GM23338 (cell line): ENCODE results near the gene OPTC. TPM values are rescaled to one million over a fixed set of nuclear protein-coding genes. Genes with fewer than 3 reads are reported as not detected.

Experiments used
- ATAC-seq: fragments of 200-7000 bp; cut with Tn5 transposase; 3 replicates; pipeline ENCODE4 v1.9.1; 2020
- DNase-seq: peaks from one replicate; pipeline ENCODE4 v3.0.0-alpha.2; 2015; ENCODE audit warnings: low spot score
- H2AFZ ChIP-seq: fragments of 200-600 bp; sonication (generic); 2 replicates; pipeline ENCODE4 v1.8.0; 2016; ENCODE audit warnings: antibody characterized with exemption, mild to moderate bottlenecking, moderate library complexity
- H3F3A ChIP-seq: fragments of 200-600 bp; sonication (generic); replicated peaks from 2 replicates; pipeline ENCODE4 v1.8.0; 2017; ENCODE audit warnings: antibody characterized with exemption, mixed run types, low read depth
- H3K27ac ChIP-seq: fragments of 200-600 bp; sonication (generic); 2 replicates; pipeline ENCODE4 v1.6.1; 2016; ENCODE audit warnings: low read depth
- H3K27me3 ChIP-seq: fragments of 200-600 bp; sonication (generic); 2 replicates; pipeline ENCODE4 v1.8.0; 2016; ENCODE audit warnings: mild to moderate bottlenecking, mixed run types, moderate library complexity; ENCODE audit not compliant: insufficient read depth
- H3K36me3 ChIP-seq: fragments of 200-600 bp; sonication (generic); 2 replicates; pipeline ENCODE4 v1.8.0; 2016; ENCODE audit warnings: mild to moderate bottlenecking; ENCODE audit not compliant: insufficient read depth
- H3K4me1 ChIP-seq: fragments of 200-600 bp; sonication (generic); 2 replicates; pipeline ENCODE4 v1.8.0; 2016; ENCODE audit warnings: mild to moderate bottlenecking, moderate library complexity; ENCODE audit not compliant: insufficient read depth
- H3K4me2 ChIP-seq: fragments of 200-600 bp; sonication (generic); 2 replicates; pipeline ENCODE4 v1.7.1; 2017; ENCODE audit warnings: mixed run types
- H3K4me3 ChIP-seq: fragments of 200-600 bp; sonication (generic); 2 replicates; pipeline ENCODE4 v1.6.1; 2016; ENCODE audit warnings: mixed run types
- H3K79me2 ChIP-seq: fragments of 200-600 bp; sonication (generic); replicated peaks from 2 replicates; pipeline ENCODE4 v1.8.0; 2017; ENCODE audit warnings: mild to moderate bottlenecking; ENCODE audit not compliant: insufficient read depth
- H3K9me2 ChIP-seq: fragments of 200-600 bp; sonication (generic); 2 replicates; pipeline ENCODE4 v1.8.0; 2017; ENCODE audit not compliant: insufficient read depth
- H4K20me1 ChIP-seq: fragments of 200-600 bp; sonication (generic); replicated peaks from 2 replicates; pipeline ENCODE4 v1.8.0; 2017; ENCODE audit warnings: mild to moderate bottlenecking; ENCODE audit not compliant: insufficient read depth
- H3K27ac Mint-ChIP-seq: 2 replicates; pipeline ENCODE4 v1.8.0; 2020; ENCODE audit warnings: inconsistent platforms, mild to moderate bottlenecking, moderate library complexity, mixed read lengths
- H3K27me3 Mint-ChIP-seq: 3 replicates; pipeline ENCODE4 v1.8.0; 2022; ENCODE audit warnings: low read depth, mild to moderate bottlenecking, moderate library complexity, mixed read lengths, inconsistent platforms; ENCODE audit not compliant: insufficient read depth, poor library complexity
- H3K36me3 Mint-ChIP-seq: 3 replicates; pipeline ENCODE4 v1.8.0; 2021; ENCODE audit warnings: low read depth, mild to moderate bottlenecking, inconsistent platforms, moderate library complexity, mixed read lengths
- H3K4me1 Mint-ChIP-seq: 3 replicates; pipeline ENCODE4 v1.8.0; 2020; ENCODE audit warnings: mild to moderate bottlenecking, inconsistent platforms, mixed read lengths
- H3K4me3 Mint-ChIP-seq: 3 replicates; pipeline ENCODE4 v1.8.0; 2021; ENCODE audit warnings: moderate library complexity, mild to moderate bottlenecking, inconsistent platforms, mixed read lengths
- H3K9me3 Mint-ChIP-seq: 3 replicates; pipeline ENCODE4 v1.8.0; 2020; ENCODE audit warnings: moderate library complexity, mild to moderate bottlenecking, inconsistent platforms, mixed read lengths
- CREB1 ChIP-seq: fragments of 250-450 bp; sonication (Bioruptor Pico); IDR thresholded peaks from 2 replicates; pipeline ENCODE4 v1.5.0; 2020; ENCODE audit warnings: low read depth, mild to moderate bottlenecking, moderate library complexity
- EZH2 ChIP-seq: fragments of 200-600 bp; sonication (generic); IDR thresholded peaks from one replicate; pipeline ENCODE4 v1.8.0; 2017; ENCODE audit warnings: antibody characterized with exemption, mild to moderate bottlenecking, low read depth; ENCODE audit not compliant: unreplicated experiment
- EZH2phosphoT487 ChIP-seq: fragments of 200-600 bp; sonication (generic); IDR thresholded peaks from one replicate; pipeline ENCODE4 v1.8.1; 2018; ENCODE audit warnings: antibody characterized with exemption; ENCODE audit not compliant: unreplicated experiment
- JUNB ChIP-seq: IDR thresholded peaks from one replicate; pipeline ENCODE4 v1.6.1; 2016; ENCODE audit warnings: antibody characterized with exemption; ENCODE audit not compliant: unreplicated experiment
- NANOG ChIP-seq: IDR thresholded peaks from 2 replicates; pipeline ENCODE4 v1.6.1; 2016; ENCODE audit warnings: antibody characterized with exemption, borderline replicate concordance
- POLR2AphosphoS5 ChIP-seq: IDR thresholded peaks from 2 replicates; pipeline ENCODE4 v1.6.1; 2016; ENCODE audit warnings: antibody characterized with exemption, low read depth
- ZNF114 ChIP-seq: fragments of 250-450 bp; sonication (Bioruptor Pico); IDR thresholded peaks from 2 replicates; pipeline ENCODE4 v1.5.0; 2020; ENCODE audit warnings: mild to moderate bottlenecking, moderate library complexity
- polyA plus RNA-seq: library from polyadenylated mRNA; unstranded; fragments of >200 nt; fragmentation: Nextera tagmentation; extraction: Ambion mirVana; gene quantifications from 2 replicates; pipeline ENCODE4 v1.2.1, GENCODE V29; 2016
- total RNA-seq: library from RNA; depleted of rRNA; stranded (reverse); fragments of >200 nt; shearing (Covaris generic); gene quantifications from 2 replicates; pipeline ENCODE4 v1.2.3, GENCODE V29; 2014
- TF ChIP-seq, protein P1 (sequence below): IDR thresholded peaks from one replicate; pipeline ENCODE4 v1.6.1; 2018; ENCODE audit warnings: antibody characterized with exemption; ENCODE audit not compliant: unreplicated experiment
- TF ChIP-seq, protein P2 (sequence below): fragments of 250-450 bp; sonication (Bioruptor Pico); IDR thresholded peaks from 2 replicates; pipeline ENCODE4 v1.5.0; 2020; ENCODE audit warnings: mild to moderate bottlenecking, moderate library complexity

The OPTC gene
- total and polyA plus RNA-seq, 2 experiments from 2014 or later, result 0.50 to 1.0 TPM

- TF ChIP-seq, protein P1, sequence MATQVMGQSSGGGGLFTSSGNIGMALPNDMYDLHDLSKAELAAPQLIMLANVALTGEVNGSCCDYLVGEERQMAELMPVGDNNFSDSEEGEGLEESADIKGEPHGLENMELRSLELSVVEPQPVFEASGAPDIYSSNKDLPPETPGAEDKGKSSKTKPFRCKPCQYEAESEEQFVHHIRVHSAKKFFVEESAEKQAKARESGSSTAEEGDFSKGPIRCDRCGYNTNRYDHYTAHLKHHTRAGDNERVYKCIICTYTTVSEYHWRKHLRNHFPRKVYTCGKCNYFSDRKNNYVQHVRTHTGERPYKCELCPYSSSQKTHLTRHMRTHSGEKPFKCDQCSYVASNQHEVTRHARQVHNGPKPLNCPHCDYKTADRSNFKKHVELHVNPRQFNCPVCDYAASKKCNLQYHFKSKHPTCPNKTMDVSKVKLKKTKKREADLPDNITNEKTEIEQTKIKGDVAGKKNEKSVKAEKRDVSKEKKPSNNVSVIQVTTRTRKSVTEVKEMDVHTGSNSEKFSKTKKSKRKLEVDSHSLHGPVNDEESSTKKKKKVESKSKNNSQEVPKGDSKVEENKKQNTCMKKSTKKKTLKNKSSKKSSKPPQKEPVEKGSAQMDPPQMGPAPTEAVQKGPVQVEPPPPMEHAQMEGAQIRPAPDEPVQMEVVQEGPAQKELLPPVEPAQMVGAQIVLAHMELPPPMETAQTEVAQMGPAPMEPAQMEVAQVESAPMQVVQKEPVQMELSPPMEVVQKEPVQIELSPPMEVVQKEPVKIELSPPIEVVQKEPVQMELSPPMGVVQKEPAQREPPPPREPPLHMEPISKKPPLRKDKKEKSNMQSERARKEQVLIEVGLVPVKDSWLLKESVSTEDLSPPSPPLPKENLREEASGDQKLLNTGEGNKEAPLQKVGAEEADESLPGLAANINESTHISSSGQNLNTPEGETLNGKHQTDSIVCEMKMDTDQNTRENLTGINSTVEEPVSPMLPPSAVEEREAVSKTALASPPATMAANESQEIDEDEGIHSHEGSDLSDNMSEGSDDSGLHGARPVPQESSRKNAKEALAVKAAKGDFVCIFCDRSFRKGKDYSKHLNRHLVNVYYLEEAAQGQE, result no peak
These were observed 32.2 kb downstream of the OPTC start (continued) for GRCh38 chr1:203526130-203526529.

DNA sequence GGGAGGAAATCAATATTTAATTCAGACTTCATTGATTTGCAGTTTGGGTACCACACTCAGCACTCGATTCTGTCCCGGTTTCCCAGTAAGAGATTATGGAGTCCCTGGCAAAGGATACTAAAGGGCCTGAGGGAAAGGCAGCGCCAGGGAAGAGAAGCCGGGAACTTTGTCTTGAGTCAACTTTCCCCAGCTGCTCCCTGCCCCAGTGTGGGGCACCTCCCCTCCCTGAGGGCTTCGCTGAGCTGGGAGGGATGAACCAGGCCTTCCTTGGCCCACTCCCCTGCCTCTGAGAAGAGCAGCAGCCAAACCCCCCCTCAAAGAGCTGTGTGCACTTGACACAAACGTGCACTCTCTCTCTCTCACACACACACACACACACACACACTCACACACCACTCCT lies 32.6 kb downstream of the OPTC start:
- no peak for DNase-seq

DNA sequence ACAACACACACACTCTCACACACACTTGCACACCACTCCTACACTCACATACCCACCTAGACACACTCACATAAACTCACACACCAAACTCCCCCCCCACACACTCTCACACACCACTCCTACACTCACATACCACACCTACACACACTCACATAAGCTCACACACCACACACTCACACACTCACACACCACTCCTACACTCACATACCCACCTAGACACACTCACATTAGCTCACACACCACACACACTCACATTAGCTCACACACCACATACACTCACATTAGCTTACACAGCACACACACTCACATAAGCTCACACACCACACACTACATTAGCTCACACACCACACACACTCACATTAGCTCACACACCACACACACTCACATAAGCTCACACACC lies 33.1 kb downstream of the OPTC start:
- no peak overlapping the region for H2AFZ ChIP-seq
- H3K27ac Mint-ChIP-seq, result no peak overlapping the region
- TF ChIP-seq JUNB (no peak), NANOG (no peak), ZNF114 (CRISPR knock-in tag) (no peak), POLR2AphosphoS5 (no peak), EZH2phosphoT487 (no peak), CREB1 (CRISPR knock-in tag) (no peak)
- TF ChIP-seq, protein P2, sequence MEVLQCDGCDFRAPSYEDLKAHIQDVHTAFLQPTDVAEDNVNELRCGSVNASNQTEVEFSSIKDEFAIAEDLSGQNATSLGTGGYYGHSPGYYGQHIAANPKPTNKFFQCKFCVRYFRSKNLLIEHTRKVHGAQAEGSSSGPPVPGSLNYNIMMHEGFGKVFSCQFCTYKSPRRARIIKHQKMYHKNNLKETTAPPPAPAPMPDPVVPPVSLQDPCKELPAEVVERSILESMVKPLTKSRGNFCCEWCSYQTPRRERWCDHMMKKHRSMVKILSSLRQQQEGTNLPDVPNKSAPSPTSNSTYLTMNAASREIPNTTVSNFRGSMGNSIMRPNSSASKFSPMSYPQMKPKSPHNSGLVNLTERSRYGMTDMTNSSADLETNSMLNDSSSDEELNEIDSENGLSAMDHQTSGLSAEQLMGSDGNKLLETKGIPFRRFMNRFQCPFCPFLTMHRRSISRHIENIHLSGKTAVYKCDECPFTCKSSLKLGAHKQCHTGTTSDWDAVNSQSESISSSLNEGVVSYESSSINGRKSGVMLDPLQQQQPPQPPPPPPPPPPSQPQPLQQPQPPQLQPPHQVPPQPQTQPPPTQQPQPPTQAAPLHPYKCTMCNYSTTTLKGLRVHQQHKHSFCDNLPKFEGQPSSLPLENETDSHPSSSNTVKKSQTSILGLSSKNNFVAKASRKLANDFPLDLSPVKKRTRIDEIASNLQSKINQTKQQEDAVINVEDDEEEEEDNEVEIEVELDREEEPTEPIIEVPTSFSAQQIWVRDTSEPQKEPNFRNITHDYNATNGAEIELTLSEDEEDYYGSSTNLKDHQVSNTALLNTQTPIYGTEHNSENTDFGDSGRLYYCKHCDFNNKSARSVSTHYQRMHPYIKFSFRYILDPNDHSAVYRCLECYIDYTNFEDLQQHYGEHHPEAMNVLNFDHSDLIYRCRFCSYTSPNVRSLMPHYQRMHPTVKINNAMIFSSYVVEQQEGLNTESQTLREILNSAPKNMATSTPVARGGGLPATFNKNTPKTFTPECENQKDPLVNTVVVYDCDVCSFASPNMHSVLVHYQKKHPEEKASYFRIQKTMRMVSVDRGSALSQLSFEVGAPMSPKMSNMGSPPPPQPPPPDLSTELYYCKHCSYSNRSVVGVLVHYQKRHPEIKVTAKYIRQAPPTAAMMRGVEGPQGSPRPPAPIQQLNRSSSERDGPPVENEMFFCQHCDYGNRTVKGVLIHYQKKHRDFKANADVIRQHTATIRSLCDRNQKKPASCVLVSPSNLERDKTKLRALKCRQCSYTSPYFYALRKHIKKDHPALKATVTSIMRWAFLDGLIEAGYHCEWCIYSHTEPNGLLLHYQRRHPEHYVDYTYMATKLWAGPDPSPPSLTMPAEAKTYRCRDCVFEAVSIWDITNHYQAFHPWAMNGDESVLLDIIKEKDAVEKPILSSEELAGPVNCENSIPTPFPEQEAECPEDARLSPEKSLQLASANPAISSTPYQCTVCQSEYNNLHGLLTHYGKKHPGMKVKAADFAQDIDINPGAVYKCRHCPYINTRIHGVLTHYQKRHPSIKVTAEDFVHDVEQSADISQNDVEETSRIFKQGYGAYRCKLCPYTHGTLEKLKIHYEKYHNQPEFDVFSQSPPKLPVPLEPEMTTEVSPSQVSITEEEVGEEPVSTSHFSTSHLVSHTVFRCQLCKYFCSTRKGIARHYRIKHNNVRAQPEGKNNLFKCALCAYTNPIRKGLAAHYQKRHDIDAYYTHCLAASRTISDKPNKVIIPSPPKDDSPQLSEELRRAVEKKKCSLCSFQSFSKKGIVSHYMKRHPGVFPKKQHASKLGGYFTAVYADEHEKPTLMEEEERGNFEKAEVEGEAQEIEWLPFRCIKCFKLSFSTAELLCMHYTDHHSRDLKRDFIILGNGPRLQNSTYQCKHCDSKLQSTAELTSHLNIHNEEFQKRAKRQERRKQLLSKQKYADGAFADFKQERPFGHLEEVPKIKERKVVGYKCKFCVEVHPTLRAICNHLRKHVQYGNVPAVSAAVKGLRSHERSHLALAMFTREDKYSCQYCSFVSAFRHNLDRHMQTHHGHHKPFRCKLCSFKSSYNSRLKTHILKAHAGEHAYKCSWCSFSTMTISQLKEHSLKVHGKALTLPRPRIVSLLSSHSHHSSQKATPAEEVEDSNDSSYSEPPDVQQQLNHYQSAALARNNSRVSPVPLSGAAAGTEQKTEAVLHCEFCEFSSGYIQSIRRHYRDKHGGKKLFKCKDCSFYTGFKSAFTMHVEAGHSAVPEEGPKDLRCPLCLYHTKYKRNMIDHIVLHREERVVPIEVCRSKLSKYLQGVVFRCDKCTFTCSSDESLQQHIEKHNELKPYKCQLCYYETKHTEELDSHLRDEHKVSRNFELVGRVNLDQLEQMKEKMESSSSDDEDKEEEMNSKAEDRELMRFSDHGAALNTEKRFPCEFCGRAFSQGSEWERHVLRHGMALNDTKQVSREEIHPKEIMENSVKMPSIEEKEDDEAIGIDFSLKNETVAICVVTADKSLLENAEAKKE (CRISPR knock-in tag), result no peak

More for the DNA sequence above, 32.6 kb downstream of the OPTC start:
- Histone ChIP-seq H3K36me3 (no peaks in the 10 kb centered on the region), H3K4me1 (peaks cover 23% of the 10 kb centered on the region), H3K4me2 (no peak overlapping the region), H3K79me2 (no peaks in the 10 kb centered on the region), H3F3A (no peaks in the 10 kb centered on the region), H2AFZ (no peak overlapping the region), H3K27ac (no peak overlapping the region), H4K20me1 (no peaks in the 10 kb centered on the region), H3K4me3 (no peak overlapping the region), H3K27me3 (peaks cover 7% of the 10 kb centered on the region), H3K9me2 (no peaks in the 10 kb centered on the region)
- ATAC-seq, result no peak
- no peaks in the 10 kb centered on the region for H3K36me3 Mint-ChIP-seq
- peaks cover 30% of the 10 kb centered on the region for H3K4me1 Mint-ChIP-seq
- H3K27me3 Mint-ChIP-seq, result peaks cover 16% of the 10 kb centered on the region
- no peak overlapping the region for H3K27ac Mint-ChIP-seq
- TF ChIP-seq EZH2, result no peak
- TF ChIP-seq ZNF114 (CRISPR knock-in tag), result no peak
- TF ChIP-seq JUNB, result no peak
- TF ChIP-seq POLR2AphosphoS5, result no peak
- no peak overlapping the region for H3K4me3 Mint-ChIP-seq
- H3K9me3 Mint-ChIP-seq, result no peaks in the 10 kb centered on the region; the same call in 2 of the 3 replicates

More for the DNA sequence above, 33.1 kb downstream of the OPTC start:
- H3K36me3 Mint-ChIP-seq, result no peaks in the 10 kb centered on the region
- H3K4me2 ChIP-seq, result no peak overlapping the region
- no peaks in the 10 kb centered on the region for H3K79me2 ChIP-seq
- H3K4me3 ChIP-seq, result no peak overlapping the region
- H3K36me3 ChIP-seq, result no peaks in the 10 kb centered on the region
- H3K9me2 ChIP-seq, result no peaks in the 10 kb centered on the region
- peaks cover 2% of the 10 kb centered on the region; the same call in 1 of the 2 replicates for H3K27me3 ChIP-seq
- H4K20me1 ChIP-seq, result no peaks in the 10 kb centered on the region
- ATAC-seq, result no peak
- H3K4me1 Mint-ChIP-seq, result peaks cover 27% of the 10 kb centered on the region
- H3K4me3 Mint-ChIP-seq, result no peak overlapping the region
- H3K27me3 Mint-ChIP-seq, result peaks cover 11% of the 10 kb centered on the region
- peaks cover 19% of the 10 kb centered on the region for H3K4me1 ChIP-seq
- H3K27ac ChIP-seq, result no peak overlapping the region
- H3K9me3 Mint-ChIP-seq, result no peaks in the 10 kb centered on the region; the same call in 2 of the 3 replicates
- H3F3A ChIP-seq, result no peaks in the 10 kb centered on the region
- DNase-seq, result no peak
